SK-N-SH treated with all-trans-retinoic acid at 6 μM for 48 hours (cell line): ENCODE measurements around the gene RASSF6.

Source experiments
- BACH2 ChIP-seq: fragments of 250-450 bp; sonication (Bioruptor Pico); IDR thresholded peaks from 2 replicates; pipeline ENCODE4 v1.9.0; 2021; ENCODE audit warnings: mild to moderate bottlenecking, borderline replicate concordance
- CREB5 ChIP-seq: fragments of 250-450 bp; sonication (Bioruptor Pico); IDR thresholded peaks from 2 replicates; pipeline ENCODE4 v1.5.1; 2020; ENCODE audit warnings: low read depth, mild to moderate bottlenecking, moderate library complexity
- ESRRG ChIP-seq: fragments of 250-450 bp; sonication (Bioruptor Pico); IDR thresholded peaks from 2 replicates; pipeline ENCODE4 v1.6.1; 2021; ENCODE audit warnings: mild to moderate bottlenecking
- PATZ1 ChIP-seq: fragments of 250-450 bp; sonication (Bioruptor Pico); IDR thresholded peaks from 2 replicates; pipeline ENCODE4 v1.8.0; 2020; ENCODE audit warnings: mild to moderate bottlenecking, moderate library complexity, borderline replicate concordance
- POU6F1 ChIP-seq: fragments of 250-450 bp; sonication (Bioruptor Pico); IDR thresholded peaks from 2 replicates; pipeline ENCODE4 v1.8.0; 2021; ENCODE audit warnings: low read depth, mild to moderate bottlenecking, moderate library complexity, borderline replicate concordance
- SNAI2 ChIP-seq: fragments of 250-450 bp; sonication (Bioruptor Pico); IDR thresholded peaks from 2 replicates; pipeline ENCODE4 v1.5.0; 2020; ENCODE audit warnings: mild to moderate bottlenecking, moderate library complexity
- TCF4 ChIP-seq: fragments of 250-450 bp; sonication (Bioruptor Pico); IDR thresholded peaks from 2 replicates; pipeline ENCODE4 v1.8.0; 2021; ENCODE audit warnings: mild to moderate bottlenecking, moderate library complexity, borderline replicate concordance
- TSHZ2 ChIP-seq: fragments of 250-450 bp; sonication (Bioruptor Pico); IDR thresholded peaks from 2 replicates; pipeline ENCODE4 v1.5.0; 2020; ENCODE audit warnings: mild to moderate bottlenecking, moderate library complexity
- ZNF8 ChIP-seq: fragments of 450-650 bp; formaldehyde crosslinking; IDR thresholded peaks from 2 replicates; pipeline ENCODE4 v1.5.0; 2020; ENCODE audit warnings: mild to moderate bottlenecking, moderate library complexity

- TF ChIP-seq CREB5 (CRISPR knock-in tag) (no peak), PATZ1 (no peak), TCF4 (CRISPR knock-in tag) (no peak), BACH2 (no peak), TSHZ2 (CRISPR knock-in tag) (no peak), ZNF8 (CRISPR knock-in tag) (no peak), SNAI2 (CRISPR knock-in tag) (no peak), ESRRG (CRISPR knock-in tag) (no peak), POU6F1 (CRISPR knock-in tag) (no peak)
These were observed 30.9 kb downstream of the RASSF6 start for GRCh38 chr4:73589261-73589847.
